Measurements from ENCODE around the gene SCPEP1. TPM values are rescaled to one million over a fixed set of nuclear protein-coding genes. Genes with fewer than 3 reads are reported as not detected.

Gene SCPEP1
- total RNA-seq, 1 experiment from 2014 or later: 29.6 TPM

DNA sequence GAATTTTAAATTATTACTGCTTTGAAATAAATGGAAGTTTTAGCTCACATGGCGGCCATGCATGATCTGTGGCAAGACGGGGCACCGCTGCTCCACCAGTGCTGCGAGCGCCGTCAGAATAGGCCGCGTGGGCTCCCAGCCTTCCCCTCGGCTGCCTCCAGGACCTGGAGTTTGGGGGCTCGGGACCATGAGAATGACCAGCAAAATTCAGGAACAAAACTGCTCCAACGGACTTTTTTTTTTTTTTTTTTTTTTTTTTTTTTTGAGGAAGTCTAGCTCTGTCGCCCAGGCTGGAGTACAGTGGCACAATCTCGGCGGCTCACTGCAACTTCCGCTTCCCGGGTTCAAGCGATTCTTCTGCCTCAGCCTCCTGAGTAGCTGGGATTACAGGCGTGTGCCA, 68.8 kb downstream of the SCPEP1 start:
- Mint-ChIP-seq H3K9me3 (peaks cover 2 to 3% of the 10 kb centered on the region in 2 experiments; a peak in 2 of 5 replicates), H3K4me1 (peaks cover 19 to 20% of the 10 kb centered on the region in 2 experiments), H3K27me3 (ENCODE audit: low read depth) (no peaks in the 10 kb centered on the region), H3K27ac (no peak overlapping the region), H3K36me3 (ENCODE audit: insufficient read depth in 1 of 3, low read depth in 3 of 3) (no peaks in the 10 kb centered on the region), H3K4me3 (no peak overlapping the region)
- no peak overlapping the region for H3K23ac ChIP-seq (ENCODE audit: insufficient read length, low read depth, low read length)
- no peaks in the 10 kb centered on the region for H3K79me1 ChIP-seq (ENCODE audit: insufficient read depth, low read depth, low read length, poor library complexity, severe bottlenecking)
- H2AFZ ChIP-seq (ENCODE audit: low read length): no peak overlapping the region
- H3T11ph ChIP-seq (ENCODE audit: low read length): no peak overlapping the region
- no peak overlapping the region for H2BK120ac ChIP-seq (ENCODE audit: low read depth, low read length, poor library complexity, severe bottlenecking)
- peaks cover 2% of the 10 kb centered on the region; the same call in 1 of the 2 replicates for H3K4me1 ChIP-seq (ENCODE audit: insufficient read depth, low read length)
- no peaks in the 10 kb centered on the region for H3K23me2 ChIP-seq (ENCODE audit: insufficient read length, low read depth, low read length, poor library complexity, severe bottlenecking)
- H3K56ac ChIP-seq (ENCODE audit: insufficient read length, low read depth, low read length): no peak overlapping the region
- no peak overlapping the region for H2BK5ac ChIP-seq (ENCODE audit: insufficient read length, low read length)
- no peak for DNase-seq
- no peak overlapping the region for H3K4ac ChIP-seq (ENCODE audit: low read depth, low read length)
- H3K18ac ChIP-seq (ENCODE audit: insufficient read length, low read depth, low read length): no peak overlapping the region
- no CpG with 5 or more reads among the region's 18 CpGs for WGBS (ENCODE audit: extremely low coverage, insufficient read length, low lambda C conversion rate)
- no peak overlapping the region for H2BK20ac ChIP-seq (ENCODE audit: low read depth, low read length, poor library complexity, severe bottlenecking)
- H2BK12ac ChIP-seq (ENCODE audit: insufficient read length, low read depth, low read length): no peak overlapping the region
- H4K20me1 ChIP-seq (ENCODE audit: control insufficient read depth, insufficient read depth, insufficient read length): no peaks in the 10 kb centered on the region
- H3K27me3 ChIP-seq (ENCODE audit: insufficient read depth, low read length): no peaks in the 10 kb centered on the region
- no peak for TF ChIP-seq CTCF (conservative IDR thresholded peaks at IDR 0.05)
- no peak overlapping the region for H2AK5ac ChIP-seq (ENCODE audit: insufficient read length, low read length)
- H4K5ac ChIP-seq (ENCODE audit: insufficient read length, low read depth, low read length): no peak overlapping the region
- H3K9me3 ChIP-seq (ENCODE audit: control insufficient read depth, low read depth, low read length): no peaks in the 10 kb centered on the region
- no peak overlapping the region for H3K9ac ChIP-seq (ENCODE audit: extremely low read depth, insufficient read length, low read length)
- H4K8ac ChIP-seq (replicated peaks; ENCODE audit: insufficient read length, low read depth, low read length): no peak overlapping the region
- H4K91ac ChIP-seq (ENCODE audit: insufficient read length, low read depth, low read length): no peak overlapping the region
- H2BK15ac ChIP-seq (ENCODE audit: low read depth, low read length): no peak overlapping the region
- H3K4me2 ChIP-seq (ENCODE audit: insufficient read depth, insufficient read length, low read length): no peak overlapping the region
- H3K79me2 ChIP-seq (ENCODE audit: insufficient read depth, low read length): no peaks in the 10 kb centered on the region
- H3K27ac ChIP-seq (ENCODE audit: insufficient read length, low read depth, low read length): no peak overlapping the region
- H3K14ac ChIP-seq (ENCODE audit: insufficient read depth, low read length): no peak overlapping the region
